HepG2 (cell line): ENCODE measurements around the gene EMP2. TPM values are rescaled to one million over a fixed set of nuclear protein-coding genes. Genes with fewer than 3 reads are reported as not detected.

Experiments used
- ATAC-seq: fragments of 200-7000 bp; cut with Tn5 transposase; 3 replicates; pipeline ENCODE4 v1.9.1; 2020; ENCODE audit warnings: mild to moderate bottlenecking, moderate library complexity
- BruUV-seq: library from RNA; stranded (reverse); fragments of 400-500 nt; replicated peaks from 2 replicates; lab custom pipeline; 2021; lab: Mats Ljungman, UMichigan
- CTCF ChIA-PET: fragments of 300-600 bp; formaldehyde crosslinking; extraction: SDS; loops from one replicate; lab custom pipeline; 2021; ENCODE audit warnings: low total read pairs, inconsistent platforms, low intra/inter-chr PET ratio; lab: Yijun Ruan, JAX
- POLR2A ChIA-PET: fragments of 350-600 bp; sonication (Branson Sonifier 250); formaldehyde crosslinking; loops from one replicate; lab custom pipeline; 2020; ENCODE audit warnings: antibody characterized with exemption, inconsistent platforms; lab: Yijun Ruan, JAX
- DNase-seq: peaks from one replicate; pipeline ENCODE4 v3.0.0-alpha.2; 2015; ENCODE audit warnings: low spot score
- FAIRE-seq: peaks from 3 replicates; lab custom pipeline; 2011; peaks lifted over from hg19 to GRCh38; lab: Jason Lieb, UNC
- H2AFZ ChIP-seq: one replicate; pipeline ENCODE4 v1.6.1; 2011; ENCODE audit warnings: low read length, inconsistent platforms
- H3K27ac ChIP-seq: fragments of 300-600 bp; 3 replicates; pipeline ENCODE4 v1.8.0; 2011; ENCODE audit warnings: mixed run types, mild to moderate bottlenecking, mixed read lengths, low read length, inconsistent platforms; ENCODE audit not compliant: insufficient read depth; ENCODE audit errors: extremely low read length
- H3K27me3 ChIP-seq, 2 experiments: fragments of 200-600 bp in 1 of 2; 2 replicates in 1 of 2; 3 replicates in 1 of 2; pipeline versions ENCODE4 v1.6.0 to v1.8.0; 2011; ENCODE audit warnings: low read length in 2 of 2, mild to moderate bottlenecking in 2 of 2, moderate library complexity in 2 of 2, inconsistent platforms in 1 of 2; ENCODE audit not compliant: insufficient read depth in 2 of 2, control insufficient read depth in 1 of 2
- H3K36me3 ChIP-seq, 2 experiments: fragments of 200-600 bp in 1 of 2; replicated peaks in 1 of 2; 2 replicates in 1 of 2; 3 replicates in 1 of 2; pipeline versions ENCODE4 v1.5.1 to v1.8.0; 2011; ENCODE audit warnings: low read length in 2 of 2, inconsistent platforms in 1 of 2; ENCODE audit not compliant: insufficient read depth in 2 of 2, control insufficient read depth in 1 of 2
- H3K4me1 ChIP-seq: 2 replicates; pipeline ENCODE4 v1.5.1; 2012; ENCODE audit warnings: low read length, inconsistent platforms; ENCODE audit not compliant: insufficient read depth
- H3K4me2 ChIP-seq: 2 replicates; pipeline ENCODE4 v1.6.0; 2011; ENCODE audit warnings: low read depth, low read length, inconsistent platforms
- H3K4me3 ChIP-seq, 3 experiments: fragments of 200-600 bp in 1 of 3; sonication (generic), shearing (Covaris generic) in 1 of 3; replicated peaks in 1 of 3; 2 replicates each; pipeline ENCODE4 v1.5.1; 2011 to 2016; ENCODE audit warnings: low read length in 3 of 3, inconsistent platforms in 2 of 3, low read depth in 2 of 3, mild to moderate bottlenecking in 2 of 3, control low read depth in 1 of 3, mixed read lengths in 1 of 3; ENCODE audit not compliant: insufficient read depth in 1 of 3
- H3K79me2 ChIP-seq: one replicate; pipeline ENCODE4 v1.6.1; 2011; ENCODE audit warnings: low read length, inconsistent platforms; ENCODE audit not compliant: insufficient read depth
- H3K9ac ChIP-seq: 2 replicates; pipeline ENCODE4 v1.6.0; 2011; ENCODE audit warnings: mild to moderate bottlenecking, low read depth, low read length, inconsistent platforms; ENCODE audit not compliant: insufficient read depth
- H3K9me3 ChIP-seq: 2 replicates; pipeline ENCODE4 v1.5.1; 2012; ENCODE audit warnings: mild to moderate bottlenecking, low read length
- H4K20me1 ChIP-seq: 2 replicates; pipeline ENCODE4 v1.6.0; 2011; ENCODE audit warnings: inconsistent platforms, mild to moderate bottlenecking, low read length, moderate library complexity; ENCODE audit not compliant: insufficient read depth
- GZF1 ChIP-seq: sonication (generic); formaldehyde crosslinking; IDR thresholded peaks from 2 replicates; pipeline ENCODE4 v1.5.1; 2020; ENCODE audit warnings: mild to moderate bottlenecking, missing genetic modification reagents
- HOXA5 ChIP-seq: sonication (generic); formaldehyde crosslinking; IDR thresholded peaks from 2 replicates; pipeline ENCODE4 v1.4.0; 2020; ENCODE audit warnings: missing genetic modification reagents
- KDM5B ChIP-seq: sonication (generic); formaldehyde crosslinking; IDR thresholded peaks from 2 replicates; pipeline ENCODE4 v1.4.0; 2020; ENCODE audit warnings: missing genetic modification reagents, mild to moderate bottlenecking, borderline replicate concordance
- LCORL ChIP-seq, 2 experiments: fragments of 450-650 bp in 1 of 2; sonication (generic) in 1 of 2; formaldehyde crosslinking in 1 of 2; IDR thresholded peaks; 2 replicates each; pipeline versions ENCODE4 v1.5.0 to v1.6.1; 2017 to 2020; ENCODE audit warnings: antibody characterized with exemption in 1 of 2, missing genetic modification reagents in 1 of 2
- MYC ChIP-seq: sonication (generic); formaldehyde crosslinking; IDR thresholded peaks from 2 replicates; pipeline ENCODE4 v1.9.0; 2021; ENCODE audit warnings: missing genetic modification reagents, borderline replicate concordance
- RBM39 ChIP-seq: fragments of 200-400 bp; formaldehyde crosslinking; IDR thresholded peaks from one replicate; pipeline ENCODE4 v1.6.1; 2018; ENCODE audit warnings: antibody characterized with exemption, mild to moderate bottlenecking, low read depth, low read length; ENCODE audit not compliant: poor library complexity, severe bottlenecking
- SPEN ChIP-seq: sonication (generic); formaldehyde crosslinking; IDR thresholded peaks from 2 replicates; pipeline ENCODE4 v1.5.1; 2020; ENCODE audit warnings: low read depth, mild to moderate bottlenecking, missing genetic modification reagents
- ZBTB21 ChIP-seq: sonication (generic); formaldehyde crosslinking; IDR thresholded peaks from 2 replicates; pipeline ENCODE4 v1.4.0; 2020; ENCODE audit warnings: missing genetic modification reagents
- ZFX ChIP-seq: sonication (generic); formaldehyde crosslinking; IDR thresholded peaks from 2 replicates; pipeline ENCODE4 v1.4.0; 2020; ENCODE audit warnings: mild to moderate bottlenecking, low read depth, missing genetic modification reagents, moderate library complexity
- ZNF607 ChIP-seq: sonication (generic); formaldehyde crosslinking; IDR thresholded peaks from 2 replicates; pipeline ENCODE4 v1.5.1; 2020; ENCODE audit warnings: missing genetic modification reagents, mild to moderate bottlenecking, borderline replicate concordance
- ZNF768 ChIP-seq: sonication (generic); formaldehyde crosslinking; IDR thresholded peaks from 2 replicates; pipeline ENCODE4 v1.4.0; 2020; ENCODE audit warnings: missing genetic modification reagents
- WGBS: methylation state at CpG from one replicate; pipeline ENCODE4 v1.1.6; 2017; ENCODE audit warnings: low lambda C conversion rate; 5-methylcytosine and 5-hydroxymethylcytosine counted together
- in situ Hi-C: cut with HindIII; loops from 2 replicates; pipeline ENCODE4 v1.10.0; 2017; ENCODE audit warnings: low pct_unique_long_range_greater_than_20kb; ENCODE audit not compliant: extremely low pct_ligation_motif_present
- intact Hi-C: fragments of 100-400 bp; cut with micrococcal nuclease; formaldehyde crosslinking; loops from one replicate; pipeline ENCODE4 v1.10.0; 2022; ENCODE audit not compliant: unreplicated experiment
- polyA plus RNA-seq, 8 experiments: library from polyadenylated mRNA; depleted of rRNA in 3 of 8; stranded (reverse) in 7 of 8; unstranded in 1 of 8; fragments of >200 nt; fragmentation: Illumina TruSeq in 4 of 8; extraction: Trizol in 4 of 8; gene quantifications; 2 replicates each; pipeline versions ENCODE4 v1.2.1 to v1.2.3, GENCODE V29; 2011 to 2016; ENCODE audit warnings: low read depth in 4 of 8, missing spikeins in 1 of 8, mixed read lengths in 1 of 8; ENCODE audit not compliant: insufficient read depth in 1 of 8
- total RNA-seq, 5 experiments: library from RNA; depleted of rRNA; stranded (reverse); fragments of >200 nt; fragmentation: Illumina TruSeq; extraction: Trizol; gene quantifications; 2 replicates each; pipeline ENCODE4 v1.2.3, GENCODE V29; 2016; ENCODE audit warnings: low read depth in 1 of 5
- TF ChIP-seq, protein P1 (sequence below): sonication (generic); formaldehyde crosslinking; IDR thresholded peaks from 2 replicates; pipeline ENCODE4 v1.4.0; 2020; ENCODE audit warnings: missing genetic modification reagents
- TF ChIP-seq, protein P2 (sequence below): sonication (generic); formaldehyde crosslinking; IDR thresholded peaks from 2 replicates; pipeline ENCODE4 v1.5.1; 2020; ENCODE audit warnings: mild to moderate bottlenecking, moderate library complexity, missing genetic modification reagents
- TF ChIP-seq, protein P3 (sequence below): sonication (generic); formaldehyde crosslinking; IDR thresholded peaks from 2 replicates; pipeline ENCODE4 v1.4.0; 2020; ENCODE audit warnings: missing genetic modification reagents, low read depth, mild to moderate bottlenecking, borderline replicate concordance
- TF ChIP-seq, protein P4 (sequence below): sonication (generic); formaldehyde crosslinking; IDR thresholded peaks from 2 replicates; pipeline ENCODE4 v1.8.0; 2023; ENCODE audit warnings: mild to moderate bottlenecking, missing genetic modification reagents

EMP2 gene
- total and polyA plus RNA-seq, 2 of the 13 experiments (the other 11 are each of a cell fraction or from before 2014, with no cell fraction given) = 24.6 to 91.2 TPM

DNA sequence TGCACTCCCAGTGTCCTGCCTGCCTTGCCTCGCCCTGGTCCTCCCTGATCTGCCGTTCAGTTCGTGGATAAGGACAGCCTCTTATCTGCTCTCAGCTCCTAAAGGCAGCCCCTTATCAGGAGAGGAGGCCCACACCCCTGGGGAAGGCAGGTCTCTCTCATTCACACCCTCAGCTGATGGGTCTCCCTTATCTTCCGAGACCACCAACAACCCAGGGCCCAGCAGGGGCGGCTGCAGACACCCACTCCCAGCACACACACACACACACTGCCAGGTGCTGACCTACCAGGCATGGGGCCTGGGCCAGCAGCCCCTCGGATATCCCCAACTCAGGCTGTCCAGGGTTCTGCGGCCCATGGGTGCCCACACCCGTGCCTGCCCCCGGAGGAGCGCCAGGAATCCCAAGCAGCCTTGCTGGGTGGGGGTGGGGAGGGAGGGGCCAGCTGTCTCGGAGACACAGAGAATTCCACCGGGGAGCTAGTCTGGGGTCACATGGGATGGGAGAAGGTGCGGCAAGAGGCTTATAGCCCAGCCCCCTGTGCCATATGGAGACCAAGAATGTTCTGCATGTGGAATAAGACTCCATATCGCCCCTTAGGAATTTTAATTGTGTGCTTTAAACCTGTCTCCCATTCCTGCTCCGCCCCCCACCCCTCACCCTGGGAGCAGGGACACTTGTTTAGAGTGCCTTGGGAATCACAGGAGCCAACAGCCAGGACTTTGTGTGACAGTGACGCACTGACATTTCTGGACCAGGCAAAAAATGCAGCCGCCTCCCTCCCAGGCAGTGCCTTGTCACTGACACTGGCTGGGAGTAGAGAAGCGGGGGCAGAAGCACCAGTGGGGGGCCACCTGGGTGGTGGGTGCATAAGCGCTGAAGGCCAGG lies 41.9 kb upstream of the EMP2 start:
- H3K27me3 ChIP-seq = no peaks in the 10 kb centered on the region
- H3K9ac ChIP-seq = no peak overlapping the region
- no peak overlapping the region for H3K27ac ChIP-seq
- DNase-seq (no peak), FAIRE-seq (no peak), ATAC-seq (peak; percentile 15)
- 39% methylated on average over 17 of the region's 19 CpGs for WGBS
- no peaks in the 10 kb centered on the region for H3K36me3 ChIP-seq
- no peaks in the 10 kb centered on the region for H4K20me1 ChIP-seq
- peaks cover 90% of the 10 kb centered on the region for H3K4me1 ChIP-seq
- intact Hi-C loops = no loop called here
- in situ Hi-C loops = no loop called here
- no peaks in the 10 kb centered on the region for H3K9me3 ChIP-seq
- POLR2A ChIA-PET = interaction anchor here (1.1 kb wide), 1 partner anchor 12 kb away, joined by 3 read pairs; no protein-coding TSS in a partner anchor
- no peaks in the 10 kb centered on the region for H3K79me2 ChIP-seq
- peak overlapping the region in 1 of 3 experiments; percentile 45; a peak in 1 of 6 replicates for H3K4me3 ChIP-seq
- BruUV-seq = no TSS peak
- CTCF ChIA-PET = no interaction called here
- H3K4me2 ChIP-seq = peak overlapping the region; percentile 64
- peak overlapping the region; percentile 56 for H2AFZ ChIP-seq
- TF ChIP-seq ZNF768 (CRISPR knock-in tag) (0 out of 2 replicates have a peak, but pooled peaks have one; percentile 7), SPEN (CRISPR knock-in tag) (peak; percentile 47; the same call in 1 of the 2 replicates), KDM5B (CRISPR knock-in tag) (peak; percentile 57; the same call in 1 of the 2 replicates), LCORL (IDR thresholded peaks at IDR 0.05) (no peak), LCORL (CRISPR knock-in tag; IDR thresholded peaks at IDR 0.05) (0 out of 2 replicates have a peak, but pooled peaks have one; percentile 27), HOXA5 (CRISPR knock-in tag) (no peak), GZF1 (CRISPR knock-in tag) (no peak), MYC (0 out of 2 replicates have a peak, but pooled peaks have one; percentile 7), ZFX (0 out of 2 replicates have a peak, but pooled peaks have one; percentile 13), ZBTB21 (no peak), RBM39 (no peak), ZNF607 (CRISPR knock-in tag) (no peak)
- TF ChIP-seq, protein P1, sequence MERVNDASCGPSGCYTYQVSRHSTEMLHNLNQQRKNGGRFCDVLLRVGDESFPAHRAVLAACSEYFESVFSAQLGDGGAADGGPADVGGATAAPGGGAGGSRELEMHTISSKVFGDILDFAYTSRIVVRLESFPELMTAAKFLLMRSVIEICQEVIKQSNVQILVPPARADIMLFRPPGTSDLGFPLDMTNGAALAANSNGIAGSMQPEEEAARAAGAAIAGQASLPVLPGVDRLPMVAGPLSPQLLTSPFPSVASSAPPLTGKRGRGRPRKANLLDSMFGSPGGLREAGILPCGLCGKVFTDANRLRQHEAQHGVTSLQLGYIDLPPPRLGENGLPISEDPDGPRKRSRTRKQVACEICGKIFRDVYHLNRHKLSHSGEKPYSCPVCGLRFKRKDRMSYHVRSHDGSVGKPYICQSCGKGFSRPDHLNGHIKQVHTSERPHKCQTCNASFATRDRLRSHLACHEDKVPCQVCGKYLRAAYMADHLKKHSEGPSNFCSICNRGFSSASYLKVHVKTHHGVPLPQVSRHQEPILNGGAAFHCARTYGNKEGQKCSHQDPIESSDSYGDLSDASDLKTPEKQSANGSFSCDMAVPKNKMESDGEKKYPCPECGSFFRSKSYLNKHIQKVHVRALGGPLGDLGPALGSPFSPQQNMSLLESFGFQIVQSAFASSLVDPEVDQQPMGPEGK (CRISPR knock-in tag) = 0 out of 2 replicates have a peak, but pooled peaks have one; percentile 34
- TF ChIP-seq, protein P2, sequence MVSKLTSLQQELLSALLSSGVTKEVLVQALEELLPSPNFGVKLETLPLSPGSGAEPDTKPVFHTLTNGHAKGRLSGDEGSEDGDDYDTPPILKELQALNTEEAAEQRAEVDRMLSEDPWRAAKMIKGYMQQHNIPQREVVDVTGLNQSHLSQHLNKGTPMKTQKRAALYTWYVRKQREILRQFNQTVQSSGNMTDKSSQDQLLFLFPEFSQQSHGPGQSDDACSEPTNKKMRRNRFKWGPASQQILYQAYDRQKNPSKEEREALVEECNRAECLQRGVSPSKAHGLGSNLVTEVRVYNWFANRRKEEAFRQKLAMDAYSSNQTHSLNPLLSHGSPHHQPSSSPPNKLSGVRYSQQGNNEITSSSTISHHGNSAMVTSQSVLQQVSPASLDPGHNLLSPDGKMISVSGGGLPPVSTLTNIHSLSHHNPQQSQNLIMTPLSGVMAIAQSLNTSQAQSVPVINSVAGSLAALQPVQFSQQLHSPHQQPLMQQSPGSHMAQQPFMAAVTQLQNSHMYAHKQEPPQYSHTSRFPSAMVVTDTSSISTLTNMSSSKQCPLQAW (CRISPR knock-in tag) = 0 out of 2 replicates have a peak, but pooled peaks have one; percentile 19
- TF ChIP-seq, protein P3, sequence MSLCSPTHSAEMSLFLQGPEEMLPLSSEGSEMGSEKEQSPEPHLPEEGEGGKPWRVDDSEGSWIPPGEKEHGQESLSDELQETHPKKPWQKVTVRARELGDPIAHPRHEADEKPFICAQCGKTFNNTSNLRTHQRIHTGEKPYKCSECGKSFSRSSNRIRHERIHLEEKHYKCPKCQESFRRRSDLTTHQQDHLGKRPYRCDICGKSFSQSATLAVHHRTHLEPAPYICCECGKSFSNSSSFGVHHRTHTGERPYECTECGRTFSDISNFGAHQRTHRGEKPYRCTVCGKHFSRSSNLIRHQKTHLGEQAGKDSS = peak; percentile 41; the same call in 1 of the 2 replicates
- TF ChIP-seq, protein P4, sequence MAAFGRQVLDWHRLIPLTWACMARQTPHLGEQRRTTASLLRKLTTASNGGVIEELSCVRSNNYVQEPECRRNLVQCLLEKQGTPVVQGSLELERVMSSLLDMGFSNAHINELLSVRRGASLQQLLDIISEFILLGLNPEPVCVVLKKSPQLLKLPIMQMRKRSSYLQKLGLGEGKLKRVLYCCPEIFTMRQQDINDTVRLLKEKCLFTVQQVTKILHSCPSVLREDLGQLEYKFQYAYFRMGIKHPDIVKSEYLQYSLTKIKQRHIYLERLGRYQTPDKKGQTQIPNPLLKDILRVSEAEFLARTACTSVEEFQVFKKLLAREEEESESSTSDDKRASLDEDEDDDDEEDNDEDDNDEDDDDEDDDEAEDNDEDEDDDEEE (CRISPR knock-in tag) = 0 out of 2 replicates have a peak, but pooled peaks have one; percentile 36
